Posterior cingulate gyrus (tissue), 11 donors: ENCODE data around the gene SLC22A25.
"Not testable (repeated sequence)": the region's sequence is repeated elsewhere in the genome, so short reads cannot be mapped to it uniquely, and the experiment has no call there.

ENCODE experiments used
- DNase-seq, 10 donors: peaks; one replicate each; pipeline versions ENCODE4 v3.0.0 to v3.0.0-alpha.2; 2020 to 2021; ENCODE audit warnings: mixed read lengths in 3 of 10
- intact Hi-C: fragments of 100-400 bp; cut with DNase I; formaldehyde crosslinking; loops from one replicate; pipeline ENCODE4 v1.15.1; 2023

The SLC22A25 gene

GRCh38 chr11:63243533-63243932 lies at the start of gene SLC22A25:
Gene SLC22A25 (minus strand): TSS chr11:63243599. CDS start chr11:63229652, 13,947 bp downstream.
- no peak for DNase-seq
- intact Hi-C loops, result no loop called here

- intact Hi-C loops, result no loop called here
- no peak for DNase-seq
Observed at GRCh38 chr11:63290285-63290684, 46.9 kb upstream of the SLC22A25 start.

DNA sequence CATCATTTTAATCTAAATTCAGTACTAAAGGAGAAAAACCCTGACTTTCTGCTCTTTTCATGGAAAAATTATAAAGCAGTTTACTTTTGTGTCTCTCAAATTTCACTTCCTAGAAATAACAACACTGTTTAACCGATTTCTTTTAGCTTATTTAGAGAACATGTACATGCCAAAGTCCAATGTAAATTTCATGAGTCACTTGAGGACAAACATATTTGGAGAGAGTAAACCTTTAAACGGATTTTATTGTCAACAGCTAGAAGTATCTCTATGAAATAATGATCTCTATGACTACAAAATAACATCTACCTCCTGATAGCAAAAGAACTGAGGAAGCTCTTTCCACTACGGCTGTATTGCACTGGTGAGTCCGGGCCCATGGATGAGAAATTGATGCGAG lies 46.3 kb upstream of the SLC22A25 start:
- intact Hi-C loops, result no loop called here
- no peak for DNase-seq

- no peak for DNase-seq
- intact Hi-C loops, result no loop called here
Observed at GRCh38 chr11:63282579-63282978, 39.2 kb upstream of the SLC22A25 start.

- intact Hi-C loops, result no loop called here
- DNase-seq, result no peak
Observed at GRCh38 chr11:63280920-63281319, 37.5 kb upstream of the SLC22A25 start.

DNA sequence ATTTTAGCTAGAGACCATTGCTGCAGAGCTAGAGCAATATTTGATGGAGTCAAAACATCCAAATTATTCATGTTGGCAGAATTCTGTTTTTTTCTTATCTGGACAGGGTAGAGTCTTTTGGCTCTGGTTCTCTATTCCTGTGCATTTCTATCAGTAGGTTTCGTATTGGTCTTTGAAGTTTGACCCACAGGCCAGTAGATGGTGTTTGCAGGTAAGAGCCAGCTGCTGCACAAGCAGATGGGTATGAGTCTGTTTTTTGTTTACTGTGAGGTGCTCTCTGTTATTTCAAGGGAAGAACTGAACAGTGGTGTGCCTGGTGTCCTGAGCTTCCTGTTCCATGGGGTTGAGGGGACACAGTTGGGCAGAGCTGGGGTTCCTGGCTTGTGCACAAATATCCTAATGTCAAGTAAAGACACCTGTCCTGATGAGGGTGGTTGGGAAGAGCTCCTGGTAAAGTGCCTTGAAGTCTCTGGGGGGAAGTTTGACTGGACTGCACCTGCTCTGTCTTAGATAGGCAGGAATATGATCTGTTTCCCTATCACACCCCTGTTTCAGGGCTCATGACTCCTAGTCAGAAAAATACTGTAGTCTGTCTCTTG lies 34.0 kb upstream of the SLC22A25 start:
- DNase-seq, result no peak
- intact Hi-C loops, result no loop called here

- intact Hi-C loops, result no loop called here
- no peak for DNase-seq
Observed at GRCh38 chr11:63274776-63275175, 31.4 kb upstream of the SLC22A25 start.

GRCh38 chr11:63273685-63274084 lies 30.3 kb upstream of the SLC22A25 start:
- DNase-seq, result no peak
- intact Hi-C loops, result no loop called here

DNA sequence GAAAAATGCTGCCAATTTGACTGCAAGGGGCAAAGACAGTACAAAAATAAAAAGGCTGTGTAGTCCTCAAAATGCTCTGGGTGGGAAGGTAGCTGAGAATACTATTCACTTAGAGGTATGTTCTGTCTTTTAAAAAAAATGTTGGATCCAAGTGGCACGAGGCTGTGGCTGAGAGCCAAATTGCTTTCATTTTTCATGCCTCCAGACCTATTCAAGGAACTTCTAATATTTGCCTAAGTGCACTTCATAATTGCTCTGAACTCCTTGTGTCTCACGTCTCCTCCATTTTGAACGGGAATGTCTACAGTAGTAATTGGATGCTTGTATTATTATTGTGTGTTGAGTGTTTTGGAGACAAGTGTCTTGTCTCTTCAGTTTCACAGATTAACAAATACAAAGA lies 19.1 kb upstream of the SLC22A25 start:
- intact Hi-C loops, result no loop called here
- no peak for DNase-seq

DNA sequence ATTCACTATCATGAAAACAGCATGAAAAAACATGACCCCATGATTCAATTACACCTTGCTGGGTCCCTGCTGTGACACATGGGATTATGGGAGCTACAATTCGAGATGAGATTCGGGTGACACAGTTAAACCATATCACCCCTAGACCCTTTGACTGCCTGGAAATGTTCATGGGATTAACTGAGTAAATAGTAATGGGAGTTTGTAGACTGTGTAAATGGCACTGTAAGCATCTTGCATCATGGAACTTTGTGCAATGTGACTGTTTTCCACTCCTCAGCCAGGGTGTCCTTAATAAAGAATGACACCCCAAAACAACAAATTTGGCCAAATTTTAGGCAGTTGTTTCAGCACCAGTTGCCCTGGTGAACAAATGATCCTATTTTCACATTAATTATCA lies 7.9 kb upstream of the SLC22A25 start:
- intact Hi-C loops, result no loop called here
- DNase-seq, result no peak

DNA sequence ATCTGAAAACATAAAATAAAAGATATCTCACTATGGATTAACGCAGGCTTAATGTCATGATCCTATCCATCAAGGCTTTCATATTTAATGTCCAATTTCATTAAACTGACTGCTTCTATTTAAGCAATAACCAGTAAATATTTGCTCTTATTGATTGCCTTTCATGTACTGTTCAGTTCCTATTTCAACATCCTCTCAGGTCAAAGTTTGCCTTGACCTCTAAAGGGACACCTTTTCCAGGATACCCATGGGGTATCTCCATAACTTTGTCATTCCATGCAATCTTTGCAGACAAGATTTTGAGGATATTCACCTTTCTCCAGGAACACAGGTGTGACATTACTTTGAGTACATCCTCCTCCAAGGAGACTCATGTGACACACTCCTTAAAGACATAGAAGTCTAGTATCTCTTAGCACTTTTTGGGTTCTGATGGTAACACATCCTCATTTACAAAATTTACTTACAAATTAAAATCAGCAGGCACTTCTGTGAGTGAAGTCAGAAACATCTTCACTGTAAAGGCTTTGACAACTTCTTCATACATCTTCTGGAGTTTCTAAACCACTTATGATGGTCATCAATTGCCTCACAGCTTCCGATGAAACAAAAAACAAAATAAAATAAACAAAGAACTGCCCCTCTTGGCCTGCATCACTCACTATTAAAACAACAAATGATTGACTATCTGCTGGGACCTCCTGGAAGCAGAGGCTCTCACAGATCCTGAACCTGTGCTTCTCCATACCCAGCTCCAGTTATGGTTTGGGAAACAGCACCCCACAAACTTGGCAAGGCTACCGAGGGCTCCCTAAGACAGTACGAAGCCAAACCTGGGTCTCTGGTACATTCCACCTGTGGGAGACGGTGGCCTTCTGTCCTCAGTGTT lies 7.0 kb upstream of the SLC22A25 start:
- intact Hi-C loops, result no loop called here
- no peak for DNase-seq

- DNase-seq, result no peak
- intact Hi-C loops, result no loop called here
Observed at GRCh38 chr11:63248966-63249365, 5.6 kb upstream of the SLC22A25 start.

GRCh38 chr11:63247237-63248002 lies 4.0 kb upstream of the SLC22A25 start:
- DNase-seq, intact Hi-C loops: not testable (repeated sequence)

DNA sequence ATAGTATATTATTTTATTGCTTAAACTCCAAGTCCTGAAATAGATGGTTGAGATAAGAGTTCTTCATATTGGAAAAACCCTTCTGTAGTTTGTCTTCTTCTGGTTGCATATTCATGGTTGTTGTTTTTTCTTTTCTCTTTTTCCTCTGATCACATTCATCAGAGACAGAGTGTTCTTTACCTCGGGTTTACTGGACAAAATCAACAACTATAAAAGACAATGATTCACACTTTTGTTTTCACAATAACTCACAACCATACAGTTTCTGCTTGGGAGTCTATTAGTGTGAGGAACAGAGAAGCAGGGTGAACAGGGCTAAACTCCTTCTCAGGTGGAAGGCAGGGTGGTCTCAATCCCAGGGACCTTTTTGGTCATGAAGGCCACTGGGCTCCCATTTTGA lies 2.6 kb upstream of the SLC22A25 start:
- intact Hi-C loops, result no loop called here
- no peak for DNase-seq

GRCh38 chr11:63244862-63245261 lies 1.5 kb upstream of the SLC22A25 start:
- intact Hi-C loops, result no loop called here
- DNase-seq, result no peak

DNA sequence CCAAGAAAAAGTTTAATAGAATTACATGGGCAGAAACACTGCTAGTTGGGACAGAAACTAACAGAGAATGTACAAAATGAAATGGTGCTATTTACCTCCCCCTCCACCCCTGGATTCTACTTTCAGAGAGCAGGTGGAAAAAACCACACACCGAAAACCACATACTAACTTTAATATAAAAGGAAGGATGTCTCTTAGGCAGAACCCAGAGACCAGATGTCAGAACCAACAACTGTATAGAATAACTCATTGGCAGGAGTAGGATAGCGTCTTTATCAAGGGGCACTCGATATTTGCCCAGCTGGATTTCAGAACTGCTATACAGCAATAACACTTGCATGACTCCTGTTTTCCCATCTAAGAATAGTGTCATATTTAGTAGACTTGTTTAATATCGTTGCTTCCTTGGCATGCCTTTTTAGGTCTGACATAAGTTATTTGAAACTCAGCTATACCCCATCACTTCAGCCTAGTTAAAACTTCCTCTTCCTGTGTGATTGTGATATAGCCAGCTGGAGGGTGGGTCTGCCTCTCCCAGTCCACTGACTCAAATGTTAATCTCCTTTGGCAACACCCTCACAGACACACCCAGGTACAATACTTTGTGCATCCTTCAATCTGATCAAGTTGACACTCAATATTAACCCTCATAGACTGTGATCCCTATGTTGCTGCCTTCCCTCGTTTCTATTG lies 1.2 kb downstream of the SLC22A25 start:
- intact Hi-C loops, result no loop called here
- no peak for DNase-seq

GRCh38 chr11:63240791-63241379 lies 2.5 kb downstream of the SLC22A25 start:
- no peak for DNase-seq
- intact Hi-C loops, result no loop called here

DNA sequence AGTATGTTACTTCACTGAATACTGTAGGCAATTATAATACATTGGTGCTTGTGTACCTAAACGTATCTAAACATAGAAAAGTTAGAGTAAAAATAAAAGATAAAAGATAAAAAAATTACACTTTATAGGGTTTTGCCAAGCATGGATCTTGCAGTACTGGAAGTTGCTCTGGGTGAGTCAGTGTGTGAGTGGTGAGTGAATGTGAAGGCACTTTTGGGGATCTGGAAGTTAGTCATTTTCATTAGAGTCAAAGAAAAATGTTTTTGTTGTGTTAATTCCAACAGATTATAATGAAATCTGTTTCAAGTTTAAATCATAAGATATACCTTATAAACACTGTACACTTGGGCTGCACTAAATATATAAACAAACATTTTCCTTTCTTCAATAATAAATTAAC lies 3.3 kb downstream of the SLC22A25 start:
- DNase-seq, result no peak
- intact Hi-C loops, result no loop called here

GRCh38 chr11:63239254-63239653 lies 4.1 kb downstream of the SLC22A25 start:
- no peak for DNase-seq
- intact Hi-C loops, result no loop called here

GRCh38 chr11:63237413-63237812 lies 6.0 kb downstream of the SLC22A25 start:
- intact Hi-C loops, result no loop called here
- DNase-seq, result no peak
